ENCODE measurements around the gene RRP8. TPM values are rescaled to one million over a fixed set of nuclear protein-coding genes. Genes with fewer than 3 reads are reported as not detected.
A peak's percentile ranks its signal among the peaks of the same experiment; 100 is the strongest.

The RRP8 gene
- total and polyA plus RNA-seq, 5 donors from 2014 or later = 21.0 to 30.9 (median 23.6) TPM

GRCh38 chr11:6630632-6631291, 27.3 kb upstream of the RRP8 start:
- peaks cover 4 to 20% (median 13%) of the 10 kb centered on the region in 4 donors for H3K4me1 Mint-ChIP-seq
- H3K27ac Mint-ChIP-seq = no peak overlapping the region
- H3K9me3 Mint-ChIP-seq = no peaks in the 10 kb centered on the region
- no peaks in the 10 kb centered on the region for H3K27me3 ChIP-seq (ENCODE audit: control insufficient read depth, insufficient read depth, low read length)
- DNase-seq (no peak), ATAC-seq (ENCODE audit: low read depth in 2 of 2) (no peak)
- H3K27ac ChIP-seq (ENCODE audit: insufficient read depth, low read length, poor library complexity, severe bottlenecking) = no peak overlapping the region
- H3K36me3 Mint-ChIP-seq = peaks cover 5% of the 10 kb centered on the region
- no peaks in the 10 kb centered on the region for H3K9me3 ChIP-seq (ENCODE audit: control insufficient read depth in 2 of 2, low read length in 2 of 2)
- peaks cover 9% of the 10 kb centered on the region for H3K4me1 ChIP-seq (ENCODE audit: control insufficient read depth, insufficient read depth, low read length, poor library complexity, severe bottlenecking)
- H3K36me3 ChIP-seq (ENCODE audit: control insufficient read depth, insufficient read depth, low read length) = no peaks in the 10 kb centered on the region
- H3K27me3 Mint-ChIP-seq = no peaks in the 10 kb centered on the region
- H3K4me3 Mint-ChIP-seq = no peak overlapping the region
- no peak overlapping the region for H3K4me3 ChIP-seq (ENCODE audit: low read depth, low read length)

GRCh38 chr11:6629892-6630631, 26.6 kb upstream of the RRP8 start:
- no peaks in the 10 kb centered on the region for H3K27me3 ChIP-seq (ENCODE audit: control insufficient read depth, insufficient read depth, low read length)
- H3K9me3 ChIP-seq (ENCODE audit: control insufficient read depth in 2 of 2, low read length in 2 of 2) = no peaks in the 10 kb centered on the region
- Mint-ChIP-seq H3K27ac (no peak overlapping the region), H3K9me3 (no peaks in the 10 kb centered on the region), H3K27me3 (no peaks in the 10 kb centered on the region), H3K36me3 (peaks cover 5% of the 10 kb centered on the region), H3K4me1 (peaks cover 4 to 20% (median 13%) of the 10 kb centered on the region in 4 donors), H3K4me3 (no peak overlapping the region)
- DNase-seq (no peak), ATAC-seq (ENCODE audit: low read depth in 2 of 2) (no peak)
- no peaks in the 10 kb centered on the region for H3K36me3 ChIP-seq (ENCODE audit: control insufficient read depth, insufficient read depth, low read length)
- peaks cover 9% of the 10 kb centered on the region for H3K4me1 ChIP-seq (ENCODE audit: control insufficient read depth, insufficient read depth, low read length, poor library complexity, severe bottlenecking)
- no peak overlapping the region for H3K4me3 ChIP-seq (ENCODE audit: low read depth, low read length)
- no peak overlapping the region for H3K27ac ChIP-seq (ENCODE audit: insufficient read depth, low read length, poor library complexity, severe bottlenecking)

DNA sequence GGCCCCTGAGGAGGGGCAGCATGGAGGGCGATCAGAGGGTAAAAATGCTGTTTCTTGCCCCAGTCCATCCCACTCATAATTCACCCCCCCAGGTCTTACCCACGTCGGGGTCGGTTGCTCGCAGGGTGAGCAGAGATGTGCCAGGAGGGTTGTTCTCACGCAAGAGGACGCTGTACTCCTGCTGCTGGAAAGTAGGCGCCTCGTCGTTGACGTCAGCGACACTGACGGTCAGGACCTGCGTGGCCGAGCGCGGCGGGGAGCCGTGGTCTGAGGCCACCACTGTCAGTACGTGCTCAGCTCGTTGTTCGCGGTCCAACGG, 26.1 kb upstream of the RRP8 start:
- peaks cover 4 to 22% (median 13%) of the 10 kb centered on the region in 4 donors for H3K4me1 Mint-ChIP-seq

DNA sequence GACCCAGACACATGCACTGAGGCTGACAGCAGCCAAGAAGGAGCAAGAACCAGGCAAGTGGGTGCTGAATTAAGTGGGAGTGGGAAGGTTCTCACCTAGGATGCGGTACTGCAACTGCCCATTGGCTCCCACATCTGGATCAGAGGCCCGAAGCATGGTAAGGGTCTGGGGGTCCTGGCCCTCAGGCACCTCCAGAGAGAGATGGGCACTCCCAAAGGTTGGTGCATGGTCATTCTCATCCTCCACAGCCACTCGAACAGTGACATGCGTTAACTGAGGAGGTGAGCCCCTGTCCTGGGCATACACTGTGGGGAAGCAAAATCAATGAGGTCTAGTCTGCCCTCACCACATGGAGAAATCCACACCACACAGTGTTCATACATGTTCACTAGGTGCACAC, 25.1 kb upstream of the RRP8 start:
- H3K4me3 Mint-ChIP-seq = no peak overlapping the region

More for the DNA sequence above, 26.1 kb upstream of the RRP8 start:
- no peak for ATAC-seq (ENCODE audit: low read depth in 2 of 2)
- no peak for DNase-seq
- Mint-ChIP-seq H3K4me3 (no peak overlapping the region), H3K27ac (no peak overlapping the region), H3K9me3 (no peaks in the 10 kb centered on the region), H3K36me3 (peaks cover 6% of the 10 kb centered on the region), H3K27me3 (no peaks in the 10 kb centered on the region)
- Histone ChIP-seq H3K4me3 (ENCODE audit: low read depth, low read length) (no peak overlapping the region), H3K27ac (ENCODE audit: insufficient read depth, low read length, poor library complexity, severe bottlenecking) (no peak overlapping the region), H3K4me1 (ENCODE audit: control insufficient read depth, insufficient read depth, low read length, poor library complexity, severe bottlenecking) (peaks cover 9% of the 10 kb centered on the region), H3K9me3 (ENCODE audit: control insufficient read depth in 2 of 2, low read length in 2 of 2) (no peaks in the 10 kb centered on the region), H3K27me3 (ENCODE audit: control insufficient read depth, insufficient read depth, low read length) (no peaks in the 10 kb centered on the region), H3K36me3 (ENCODE audit: control insufficient read depth, insufficient read depth, low read length) (no peaks in the 10 kb centered on the region)

DNA sequence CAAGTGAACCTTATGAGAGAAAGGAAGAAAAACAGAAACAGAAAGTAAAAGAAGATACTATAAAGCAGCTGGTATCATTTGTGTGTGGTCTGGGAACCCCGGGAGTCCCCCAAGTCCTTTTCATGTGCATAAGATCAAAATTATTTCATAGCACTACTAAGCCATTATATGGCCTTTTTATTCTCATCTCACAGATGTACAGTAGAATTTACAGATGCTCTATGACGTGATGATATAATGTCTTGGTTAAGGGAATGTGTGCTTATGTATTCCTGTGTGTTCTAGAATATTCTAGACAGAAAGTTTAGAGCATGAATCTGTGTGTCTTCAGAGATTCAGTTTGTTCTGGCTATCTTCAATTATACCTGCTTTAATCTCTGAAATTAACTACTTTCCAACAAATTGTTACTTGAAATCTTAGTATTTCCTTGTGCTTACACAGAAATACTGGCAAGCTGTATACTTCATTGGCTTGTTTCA, 24.4 kb upstream of the RRP8 start:
- Histone ChIP-seq H3K36me3 (ENCODE audit: control insufficient read depth, insufficient read depth, low read length) (no peaks in the 10 kb centered on the region), H3K4me3 (ENCODE audit: low read depth, low read length) (peak overlapping the region; percentile 70), H3K27ac (ENCODE audit: insufficient read depth, low read length, poor library complexity, severe bottlenecking) (peak overlapping the region; percentile 43), H3K27me3 (ENCODE audit: control insufficient read depth, insufficient read depth, low read length) (no peaks in the 10 kb centered on the region), H3K4me1 (ENCODE audit: control insufficient read depth, insufficient read depth, low read length, poor library complexity, severe bottlenecking) (peaks cover 9% of the 10 kb centered on the region), H3K9me3 (ENCODE audit: control insufficient read depth in 2 of 2, low read length in 2 of 2) (no peaks in the 10 kb centered on the region)
- ATAC-seq (ENCODE audit: low read depth in 2 of 2) = peak; percentile 41 to 64
- peaks cover 4 to 26% (median 13%) of the 10 kb centered on the region in 4 donors for H3K4me1 Mint-ChIP-seq
- H3K27ac Mint-ChIP-seq = peak overlapping the region; percentile 26 to 32 (median 28)
- peaks cover 11% of the 10 kb centered on the region for H3K36me3 Mint-ChIP-seq
- no peaks in the 10 kb centered on the region for H3K27me3 Mint-ChIP-seq
- peak in 1 of 3 donors; percentile 64 for DNase-seq
- H3K9me3 Mint-ChIP-seq = no peaks in the 10 kb centered on the region
- H3K4me3 Mint-ChIP-seq = peak overlapping the region; percentile 0 to 43 (median 10)

More for the DNA sequence above, 25.1 kb upstream of the RRP8 start:
- Mint-ChIP-seq H3K9me3 (no peaks in the 10 kb centered on the region), H3K36me3 (peaks cover 11% of the 10 kb centered on the region), H3K4me1 (peaks cover 4 to 26% (median 13%) of the 10 kb centered on the region in 4 donors), H3K27ac (peak overlapping the region in 2 of 3 donors; percentile 26 to 43), H3K27me3 (no peaks in the 10 kb centered on the region)
- ATAC-seq (ENCODE audit: low read depth in 2 of 2) (no peak), DNase-seq (no peak)
- no peak overlapping the region for H3K4me3 ChIP-seq (ENCODE audit: low read depth, low read length)
- no peak overlapping the region for H3K27ac ChIP-seq (ENCODE audit: insufficient read depth, low read length, poor library complexity, severe bottlenecking)
- H3K36me3 ChIP-seq (ENCODE audit: control insufficient read depth, insufficient read depth, low read length) = no peaks in the 10 kb centered on the region
- H3K4me1 ChIP-seq (ENCODE audit: control insufficient read depth, insufficient read depth, low read length, poor library complexity, severe bottlenecking) = peaks cover 9% of the 10 kb centered on the region
- no peaks in the 10 kb centered on the region for H3K9me3 ChIP-seq (ENCODE audit: control insufficient read depth in 2 of 2, low read length in 2 of 2)
- no peaks in the 10 kb centered on the region for H3K27me3 ChIP-seq (ENCODE audit: control insufficient read depth, insufficient read depth, low read length)

- peak overlapping the region in 3 of 4 donors; percentile 0 to 43 (median 4) for H3K4me3 Mint-ChIP-seq
- H3K9me3 ChIP-seq (ENCODE audit: control insufficient read depth in 2 of 2, low read length in 2 of 2) = no peaks in the 10 kb centered on the region
- no peak overlapping the region for H3K27ac ChIP-seq (ENCODE audit: insufficient read depth, low read length, poor library complexity, severe bottlenecking)
- H3K27me3 Mint-ChIP-seq = no peaks in the 10 kb centered on the region
- H3K4me3 ChIP-seq (ENCODE audit: low read depth, low read length) = peak overlapping the region; percentile 70
- no peaks in the 10 kb centered on the region for H3K36me3 ChIP-seq (ENCODE audit: control insufficient read depth, insufficient read depth, low read length)
- DNase-seq (no peak), ATAC-seq (ENCODE audit: low read depth in 2 of 2) (no peak)
- peaks cover 9% of the 10 kb centered on the region for H3K4me1 ChIP-seq (ENCODE audit: control insufficient read depth, insufficient read depth, low read length, poor library complexity, severe bottlenecking)
- H3K27ac Mint-ChIP-seq = peak overlapping the region in 2 of 3 donors; percentile 28 to 32
- H3K4me1 Mint-ChIP-seq = peaks cover 4 to 26% (median 13%) of the 10 kb centered on the region in 4 donors
- H3K27me3 ChIP-seq (ENCODE audit: control insufficient read depth, insufficient read depth, low read length) = no peaks in the 10 kb centered on the region
- peaks cover 11% of the 10 kb centered on the region for H3K36me3 Mint-ChIP-seq
- H3K9me3 Mint-ChIP-seq = no peaks in the 10 kb centered on the region
Observed at GRCh38 chr11:6626971-6627761, 23.8 kb upstream of the RRP8 start.

DNA sequence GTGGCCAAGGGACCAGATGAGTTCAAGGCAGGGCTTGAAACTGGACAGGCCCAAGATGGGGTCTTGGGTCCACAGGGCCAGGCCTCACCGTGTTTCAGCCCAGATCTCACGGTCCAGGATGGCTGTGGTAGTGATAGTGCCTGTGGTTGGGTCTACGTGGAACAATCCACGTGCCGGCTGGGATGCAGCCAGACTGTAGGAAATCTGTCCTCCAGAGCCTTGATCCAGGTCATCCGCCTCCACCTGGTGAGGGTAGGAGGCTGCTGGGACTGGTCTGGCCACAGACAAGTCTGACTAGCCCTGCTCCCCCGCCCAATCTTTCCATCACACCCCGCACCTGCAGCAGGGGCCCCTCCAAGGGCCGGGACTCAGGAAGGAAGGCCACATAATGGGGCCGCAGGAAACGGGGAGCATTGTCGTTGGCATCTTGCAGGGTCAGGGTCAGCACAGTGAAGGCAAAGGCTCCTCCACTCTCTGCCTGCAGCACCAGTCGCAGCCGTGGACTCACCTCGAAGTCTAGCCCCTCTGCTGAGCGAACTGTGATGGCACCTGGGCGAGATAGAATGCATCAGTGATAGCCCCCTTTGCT, 22.5 kb upstream of the RRP8 start:
- Histone ChIP-seq H3K4me3 (ENCODE audit: low read depth, low read length) (no peak overlapping the region), H3K4me1 (ENCODE audit: control insufficient read depth, insufficient read depth, low read length, poor library complexity, severe bottlenecking) (peaks cover 9% of the 10 kb centered on the region), H3K27me3 (ENCODE audit: control insufficient read depth, insufficient read depth, low read length) (no peaks in the 10 kb centered on the region), H3K27ac (ENCODE audit: insufficient read depth, low read length, poor library complexity, severe bottlenecking) (no peak overlapping the region), H3K36me3 (ENCODE audit: control insufficient read depth, insufficient read depth, low read length) (no peaks in the 10 kb centered on the region), H3K9me3 (ENCODE audit: control insufficient read depth in 2 of 2, low read length in 2 of 2) (no peaks in the 10 kb centered on the region)
- DNase-seq (no peak), ATAC-seq (ENCODE audit: low read depth in 2 of 2) (no peak)
- Mint-ChIP-seq H3K4me3 (no peak overlapping the region), H3K27ac (no peak overlapping the region), H3K36me3 (peaks cover 6% of the 10 kb centered on the region), H3K9me3 (no peaks in the 10 kb centered on the region), H3K27me3 (no peaks in the 10 kb centered on the region), H3K4me1 (peaks cover 4 to 26% (median 13%) of the 10 kb centered on the region in 4 donors)
